ENCODE data around the gene EXOC4. TPM values are rescaled to one million over a fixed set of nuclear protein-coding genes. Genes with fewer than 3 reads are reported as not detected.

EXOC4 gene
- total RNA-seq, 2 donors from 2014 or later, result 106 to 115 TPM

GRCh38 chr7:133820584-133820983 lies 567.7 kb downstream of the EXOC4 start:
- no peak for DNase-seq
- no peaks in the 10 kb centered on the region for H3K4me1 ChIP-seq (ENCODE audit: control insufficient read depth, insufficient read depth, low read length)
- H3K4me1 Mint-ChIP-seq, result peaks cover 2% of the 10 kb centered on the region
- H3K4me3 ChIP-seq (ENCODE audit: low read length), result no peak overlapping the region
- no peak overlapping the region for H3K9ac ChIP-seq (ENCODE audit: extremely low read depth, low read length, poor library complexity, severe bottlenecking)
- peaks cover 3% of the 10 kb centered on the region for H3K36me3 ChIP-seq (ENCODE audit: control insufficient read depth, insufficient read depth, low read length)
- no peak overlapping the region for H3K27ac Mint-ChIP-seq
- H3K36me3 Mint-ChIP-seq (ENCODE audit: low read depth), result peaks cover 11% of the 10 kb centered on the region
- H3K27ac ChIP-seq (ENCODE audit: low read depth, low read length), result no peak overlapping the region
- no peak overlapping the region for H3K4me3 Mint-ChIP-seq
- H3K27me3 ChIP-seq (ENCODE audit: control insufficient read depth, insufficient read depth, low read length, poor library complexity, severe bottlenecking), result no peaks in the 10 kb centered on the region
- 93 to 96% methylated on average over 3 to 4 of the region's 4 CpGs for WGBS, 2 experiments (ENCODE audit: insufficient coverage in 1 of 2, insufficient read length in 1 of 2)
- H3K9me3 Mint-ChIP-seq, result no peaks in the 10 kb centered on the region
- TF ChIP-seq CTCF (conservative IDR thresholded peaks at IDR 0.05), result no peak
- no peaks in the 10 kb centered on the region for H3K9me3 ChIP-seq (ENCODE audit: control insufficient read depth, low read length)
- no peaks in the 10 kb centered on the region for H3K27me3 Mint-ChIP-seq (ENCODE audit: insufficient read depth)

- Histone ChIP-seq H3K9me3 (ENCODE audit: control insufficient read depth, low read length) (no peaks in the 10 kb centered on the region), H3K9ac (ENCODE audit: extremely low read depth, low read length, poor library complexity, severe bottlenecking) (no peak overlapping the region), H3K36me3 (ENCODE audit: control insufficient read depth, insufficient read depth, low read length) (peaks cover 3% of the 10 kb centered on the region), H3K4me1 (ENCODE audit: control insufficient read depth, insufficient read depth, low read length) (no peaks in the 10 kb centered on the region), H3K27me3 (ENCODE audit: control insufficient read depth, insufficient read depth, low read length, poor library complexity, severe bottlenecking) (no peaks in the 10 kb centered on the region), H3K27ac (ENCODE audit: low read depth, low read length) (no peak overlapping the region), H3K4me3 (ENCODE audit: low read length) (no peak overlapping the region)
- peaks cover 11% of the 10 kb centered on the region for H3K36me3 Mint-ChIP-seq (ENCODE audit: low read depth)
- H3K27ac Mint-ChIP-seq, result no peak overlapping the region
- no peak for TF ChIP-seq CTCF (conservative IDR thresholded peaks at IDR 0.05)
- no peaks in the 10 kb centered on the region for H3K27me3 Mint-ChIP-seq (ENCODE audit: insufficient read depth)
- H3K9me3 Mint-ChIP-seq, result no peaks in the 10 kb centered on the region
- no peak overlapping the region for H3K4me3 Mint-ChIP-seq
- H3K4me1 Mint-ChIP-seq, result peaks cover 2% of the 10 kb centered on the region
- DNase-seq, result no peak
- WGBS, 2 experiments (ENCODE audit: insufficient coverage in 1 of 2, insufficient read length in 1 of 2), result 87 to 100% methylated on average over 1 to 2 of the region's 2 CpGs
These were observed 568.3 kb downstream of the EXOC4 start for GRCh38 chr7:133821171-133821570.

- Histone ChIP-seq H3K4me3 (ENCODE audit: low read length) (no peak overlapping the region), H3K36me3 (ENCODE audit: control insufficient read depth, insufficient read depth, low read length) (peaks cover 3% of the 10 kb centered on the region), H3K27ac (ENCODE audit: low read depth, low read length) (no peak overlapping the region), H3K4me1 (ENCODE audit: control insufficient read depth, insufficient read depth, low read length) (no peaks in the 10 kb centered on the region), H3K9ac (ENCODE audit: extremely low read depth, low read length, poor library complexity, severe bottlenecking) (no peak overlapping the region), H3K27me3 (ENCODE audit: control insufficient read depth, insufficient read depth, low read length, poor library complexity, severe bottlenecking) (no peaks in the 10 kb centered on the region), H3K9me3 (ENCODE audit: control insufficient read depth, low read length) (no peaks in the 10 kb centered on the region)
- no peak for DNase-seq
- no peaks in the 10 kb centered on the region for H3K4me1 Mint-ChIP-seq
- no peaks in the 10 kb centered on the region for H3K27me3 Mint-ChIP-seq (ENCODE audit: insufficient read depth)
- peaks cover 11% of the 10 kb centered on the region for H3K36me3 Mint-ChIP-seq (ENCODE audit: low read depth)
- no peak overlapping the region for H3K4me3 Mint-ChIP-seq
- H3K9me3 Mint-ChIP-seq, result no peaks in the 10 kb centered on the region
- no peak for TF ChIP-seq CTCF (conservative IDR thresholded peaks at IDR 0.05)
- no peak overlapping the region for H3K27ac Mint-ChIP-seq
- 69 to 82% methylated on average over 3 of the region's 3 CpGs for WGBS, 2 experiments (ENCODE audit: insufficient coverage in 1 of 2, insufficient read length in 1 of 2)
These were observed 569.2 kb downstream of the EXOC4 start for GRCh38 chr7:133822001-133822641.
